ENCODE results near the gene PRLHR.

DNA sequence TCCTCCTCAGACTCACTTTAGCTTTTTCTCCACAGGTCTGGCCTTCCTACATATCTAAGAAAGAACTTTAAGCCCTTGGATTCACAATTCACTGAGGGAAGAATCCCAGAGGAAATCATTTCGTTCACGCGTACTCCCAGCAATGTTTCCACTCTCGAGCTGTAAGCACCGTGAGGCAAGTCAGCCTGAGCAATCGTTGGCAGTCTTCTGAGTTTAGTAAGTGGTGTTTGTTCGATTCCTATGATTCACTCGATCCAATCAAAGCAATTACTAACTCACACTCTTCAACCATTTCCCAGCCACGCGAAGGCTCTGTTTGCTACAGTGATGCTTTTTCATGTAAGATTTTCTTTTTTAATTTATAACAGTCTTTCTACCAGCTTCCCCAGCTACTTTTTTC lies 10.2 kb upstream of the PRLHR start:
- TF ChIP-seq PPARA (CRISPR knock-in tag; IDR thresholded peaks at IDR 0.05; ENCODE audit: borderline replicate concordance) = no peak
- TF ChIP-seq ZNF70 (CRISPR knock-in tag; IDR thresholded peaks at IDR 0.05) = no peak
- TF ChIP-seq RARB (CRISPR knock-in tag; IDR thresholded peaks at IDR 0.05) = no peak
- TF ChIP-seq, protein P1, sequence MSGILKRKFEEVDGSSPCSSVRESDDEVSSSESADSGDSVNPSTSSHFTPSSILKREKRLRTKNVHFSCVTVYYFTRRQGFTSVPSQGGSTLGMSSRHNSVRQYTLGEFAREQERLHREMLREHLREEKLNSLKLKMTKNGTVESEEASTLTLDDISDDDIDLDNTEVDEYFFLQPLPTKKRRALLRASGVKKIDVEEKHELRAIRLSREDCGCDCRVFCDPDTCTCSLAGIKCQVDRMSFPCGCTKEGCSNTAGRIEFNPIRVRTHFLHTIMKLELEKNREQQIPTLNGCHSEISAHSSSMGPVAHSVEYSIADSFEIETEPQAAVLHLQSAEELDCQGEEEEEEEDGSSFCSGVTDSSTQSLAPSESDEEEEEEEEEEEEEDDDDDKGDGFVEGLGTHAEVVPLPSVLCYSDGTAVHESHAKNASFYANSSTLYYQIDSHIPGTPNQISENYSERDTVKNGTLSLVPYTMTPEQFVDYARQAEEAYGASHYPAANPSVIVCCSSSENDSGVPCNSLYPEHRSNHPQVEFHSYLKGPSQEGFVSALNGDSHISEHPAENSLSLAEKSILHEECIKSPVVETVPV (CRISPR knock-in tag; IDR thresholded peaks at IDR 0.05) = no peak
- TF ChIP-seq CSDC2 (CRISPR knock-in tag; IDR thresholded peaks at IDR 0.05) = no peak
- no peak for TF ChIP-seq ZNF565 (CRISPR knock-in tag; conservative IDR thresholded peaks at IDR 0.05; ENCODE audit: low read depth)
